OCI-LY1 (cell line): Measurements from ENCODE around the gene COL6A3.

ENCODE experiments used
- H2AFZ ChIP-seq: fragments of 200-600 bp; sonication (generic), shearing (Covaris generic); 2 replicates; pipeline ENCODE4 v1.6.0; 2014; ENCODE audit warnings: antibody characterized with exemption, mild to moderate bottlenecking, low read length
- H3F3A ChIP-seq: fragments of 200-600 bp; sonication (generic), shearing (Covaris generic); 2 replicates; pipeline ENCODE4 v1.6.0; 2014; ENCODE audit warnings: mild to moderate bottlenecking, antibody characterized with exemption, low read length, moderate library complexity; ENCODE audit not compliant: insufficient read depth
- H3K27ac ChIP-seq: fragments of 200-600 bp; sonication (generic); 2 replicates; pipeline ENCODE4 v1.5.1; 2014; ENCODE audit warnings: low read length, mixed run types, mild to moderate bottlenecking, low read depth; ENCODE audit not compliant: poor library complexity, severe bottlenecking
- H3K27me3 ChIP-seq: fragments of 200-600 bp; sonication (generic); 2 replicates; pipeline ENCODE4 v1.6.0; 2014; ENCODE audit warnings: antibody characterized with exemption, mild to moderate bottlenecking, low read length, moderate library complexity; ENCODE audit not compliant: insufficient read depth
- H3K36me3 ChIP-seq: fragments of 200-600 bp; sonication (generic); 2 replicates; pipeline ENCODE4 v1.6.1; 2014; ENCODE audit warnings: mild to moderate bottlenecking, antibody characterized with exemption, low read length, moderate library complexity, mixed read lengths; ENCODE audit not compliant: insufficient read depth
- H3K4me1 ChIP-seq: fragments of 200-600 bp; sonication (generic); 2 replicates; pipeline ENCODE4 v1.5.1; 2014; ENCODE audit warnings: mild to moderate bottlenecking, low read length, moderate library complexity; ENCODE audit not compliant: insufficient read depth, severe bottlenecking
- H3K4me2 ChIP-seq: fragments of 200-600 bp; sonication (generic), shearing (Covaris generic); 2 replicates; pipeline ENCODE4 v1.6.1; 2014; ENCODE audit warnings: low read length
- H3K4me3 ChIP-seq: fragments of 200-600 bp; sonication (generic); 2 replicates; pipeline ENCODE4 v1.5.1; 2014; ENCODE audit warnings: low read length, low read depth, mild to moderate bottlenecking, mixed read lengths; ENCODE audit not compliant: poor library complexity, severe bottlenecking
- H3K79me2 ChIP-seq: fragments of 200-600 bp; shearing (Covaris generic); 2 replicates; pipeline ENCODE4 v1.6.1; 2016; ENCODE audit warnings: mixed run types, low read length, mixed read lengths; ENCODE audit not compliant: insufficient read depth
- H3K9ac ChIP-seq: fragments of 200-600 bp; sonication (generic), shearing (Covaris generic); 2 replicates; pipeline ENCODE4 v1.6.1; 2014; ENCODE audit warnings: mild to moderate bottlenecking, low read length, mixed read lengths
- H3K9me2 ChIP-seq: fragments of 200-600 bp; sonication (generic), shearing (Covaris generic); 2 replicates; pipeline ENCODE4 v1.6.1; 2014; ENCODE audit warnings: low read depth, mild to moderate bottlenecking, low read length, mixed read lengths
- H3K9me3 ChIP-seq: fragments of 200-600 bp; shearing (Covaris generic); 2 replicates; pipeline ENCODE4 v1.6.1; 2014; ENCODE audit warnings: low read length, mixed read lengths
- H4K20me1 ChIP-seq: fragments of 200-600 bp; sonication (generic), shearing (Covaris generic); 2 replicates; pipeline ENCODE4 v1.6.0; 2016; ENCODE audit warnings: mild to moderate bottlenecking, low read length; ENCODE audit not compliant: insufficient read depth
- EZH2 ChIP-seq: fragments of 200-600 bp; sonication (generic), shearing (Covaris generic); IDR thresholded peaks from 2 replicates; pipeline ENCODE4 v1.8.0; 2017; ENCODE audit warnings: borderline replicate concordance, mixed run types, mild to moderate bottlenecking, antibody characterized with exemption, low read length, moderate library complexity, mixed read lengths
- TF ChIP-seq, protein P1 (sequence below): fragments of 200-600 bp; sonication (generic), shearing (Covaris generic); IDR thresholded peaks from 2 replicates; pipeline ENCODE4 v1.5.1; 2017; ENCODE audit warnings: mild to moderate bottlenecking, antibody characterized with exemption, low read length, moderate library complexity, mixed read lengths

COL6A3 gene

DNA sequence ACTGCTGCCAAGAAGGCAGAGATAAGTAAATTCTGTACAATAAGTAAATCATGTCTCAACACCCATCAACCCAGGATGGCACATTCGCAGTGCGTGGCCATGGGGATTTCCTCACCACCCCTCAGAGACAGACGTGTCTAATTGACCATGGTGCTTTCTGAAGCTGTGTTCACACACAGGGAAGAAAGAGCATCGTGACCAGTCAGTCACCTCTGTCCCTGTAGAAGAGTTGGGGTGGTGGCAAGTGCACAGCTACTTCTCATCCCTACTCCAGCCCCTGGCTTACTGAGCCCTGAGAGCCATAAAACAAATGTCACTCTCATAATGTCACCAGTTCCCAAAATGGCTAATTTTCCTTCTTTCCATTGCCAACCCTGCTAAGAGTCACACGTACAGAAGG, 41.8 kb upstream of the COL6A3 start:
- Histone ChIP-seq H3K4me1 (no peaks in the 10 kb centered on the region), H3K36me3 (no peaks in the 10 kb centered on the region), H4K20me1 (no peaks in the 10 kb centered on the region), H3F3A (no peaks in the 10 kb centered on the region), H2AFZ (no peak overlapping the region), H3K27me3 (no peaks in the 10 kb centered on the region), H3K4me2 (no peak overlapping the region), H3K9me3 (no peaks in the 10 kb centered on the region), H3K9me2 (no peaks in the 10 kb centered on the region), H3K27ac (no peak overlapping the region), H3K79me2 (no peaks in the 10 kb centered on the region), H3K4me3 (no peak overlapping the region), H3K9ac (no peak overlapping the region)
- TF ChIP-seq, protein P1, sequence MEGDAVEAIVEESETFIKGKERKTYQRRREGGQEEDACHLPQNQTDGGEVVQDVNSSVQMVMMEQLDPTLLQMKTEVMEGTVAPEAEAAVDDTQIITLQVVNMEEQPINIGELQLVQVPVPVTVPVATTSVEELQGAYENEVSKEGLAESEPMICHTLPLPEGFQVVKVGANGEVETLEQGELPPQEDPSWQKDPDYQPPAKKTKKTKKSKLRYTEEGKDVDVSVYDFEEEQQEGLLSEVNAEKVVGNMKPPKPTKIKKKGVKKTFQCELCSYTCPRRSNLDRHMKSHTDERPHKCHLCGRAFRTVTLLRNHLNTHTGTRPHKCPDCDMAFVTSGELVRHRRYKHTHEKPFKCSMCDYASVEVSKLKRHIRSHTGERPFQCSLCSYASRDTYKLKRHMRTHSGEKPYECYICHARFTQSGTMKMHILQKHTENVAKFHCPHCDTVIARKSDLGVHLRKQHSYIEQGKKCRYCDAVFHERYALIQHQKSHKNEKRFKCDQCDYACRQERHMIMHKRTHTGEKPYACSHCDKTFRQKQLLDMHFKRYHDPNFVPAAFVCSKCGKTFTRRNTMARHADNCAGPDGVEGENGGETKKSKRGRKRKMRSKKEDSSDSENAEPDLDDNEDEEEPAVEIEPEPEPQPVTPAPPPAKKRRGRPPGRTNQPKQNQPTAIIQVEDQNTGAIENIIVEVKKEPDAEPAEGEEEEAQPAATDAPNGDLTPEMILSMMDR = no peak
- no peak for TF ChIP-seq EZH2

DNA sequence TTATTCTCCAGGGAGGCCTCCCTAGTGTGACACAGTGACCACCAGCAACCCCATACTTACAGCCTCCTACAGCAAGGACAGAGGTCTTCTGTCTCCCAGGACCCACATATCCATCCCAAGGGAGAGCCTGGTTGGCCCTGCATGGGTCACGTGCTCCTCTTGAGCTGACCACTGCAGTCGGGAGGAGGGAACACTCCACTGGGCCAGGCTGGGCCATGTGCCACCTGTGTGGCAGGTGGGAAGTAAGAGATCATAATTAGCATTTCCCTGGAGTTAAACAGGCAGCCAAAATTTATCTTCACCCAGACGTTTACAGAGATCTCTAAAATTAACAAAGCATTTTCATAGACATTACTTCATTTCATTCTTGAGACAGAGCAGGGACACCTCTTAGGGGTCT, 39.7 kb upstream of the COL6A3 start:
- Histone ChIP-seq H3K27ac (no peak overlapping the region), H3K36me3 (no peaks in the 10 kb centered on the region), H3K9ac (no peak overlapping the region), H3F3A (no peaks in the 10 kb centered on the region), H3K4me3 (no peak overlapping the region), H4K20me1 (no peaks in the 10 kb centered on the region), H3K4me1 (no peaks in the 10 kb centered on the region), H3K27me3 (no peaks in the 10 kb centered on the region), H3K9me2 (no peaks in the 10 kb centered on the region), H3K79me2 (no peaks in the 10 kb centered on the region), H3K4me2 (no peak overlapping the region), H3K9me3 (no peaks in the 10 kb centered on the region), H2AFZ (no peak overlapping the region)
- TF ChIP-seq, protein P1 = no peak
- no peak for TF ChIP-seq EZH2

DNA sequence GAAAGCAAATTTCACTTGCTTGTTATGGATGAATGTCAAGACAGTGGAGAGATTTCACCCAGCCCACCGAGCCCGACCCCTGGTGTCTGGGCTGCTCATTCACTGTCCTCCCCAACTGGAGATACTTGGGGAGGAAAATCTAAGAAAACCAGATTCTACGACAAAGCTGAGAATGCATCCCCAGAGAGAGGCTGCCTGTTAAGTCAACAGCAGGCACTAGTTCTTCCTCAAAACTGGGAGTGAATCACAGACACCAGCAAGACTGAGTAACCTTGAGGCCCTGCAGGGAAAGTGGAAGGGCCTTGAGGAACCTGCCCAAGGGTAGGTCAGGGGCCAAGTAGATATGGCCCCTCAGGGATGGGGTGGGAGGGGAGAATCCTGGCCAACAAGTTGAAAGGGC, 38.9 kb upstream of the COL6A3 start:
- Histone ChIP-seq H3K4me2 (no peak overlapping the region), H3K36me3 (no peaks in the 10 kb centered on the region), H3K4me1 (no peaks in the 10 kb centered on the region), H3F3A (no peaks in the 10 kb centered on the region), H3K9me2 (no peaks in the 10 kb centered on the region), H3K79me2 (no peaks in the 10 kb centered on the region), H3K9ac (no peak overlapping the region), H3K27me3 (no peaks in the 10 kb centered on the region), H3K27ac (no peak overlapping the region), H3K4me3 (no peak overlapping the region), H3K9me3 (no peaks in the 10 kb centered on the region), H2AFZ (no peak overlapping the region), H4K20me1 (no peaks in the 10 kb centered on the region)
- TF ChIP-seq, protein P1 = no peak
- no peak for TF ChIP-seq EZH2
